ENCODE measurements around the gene PLA2G4E.

DNA sequence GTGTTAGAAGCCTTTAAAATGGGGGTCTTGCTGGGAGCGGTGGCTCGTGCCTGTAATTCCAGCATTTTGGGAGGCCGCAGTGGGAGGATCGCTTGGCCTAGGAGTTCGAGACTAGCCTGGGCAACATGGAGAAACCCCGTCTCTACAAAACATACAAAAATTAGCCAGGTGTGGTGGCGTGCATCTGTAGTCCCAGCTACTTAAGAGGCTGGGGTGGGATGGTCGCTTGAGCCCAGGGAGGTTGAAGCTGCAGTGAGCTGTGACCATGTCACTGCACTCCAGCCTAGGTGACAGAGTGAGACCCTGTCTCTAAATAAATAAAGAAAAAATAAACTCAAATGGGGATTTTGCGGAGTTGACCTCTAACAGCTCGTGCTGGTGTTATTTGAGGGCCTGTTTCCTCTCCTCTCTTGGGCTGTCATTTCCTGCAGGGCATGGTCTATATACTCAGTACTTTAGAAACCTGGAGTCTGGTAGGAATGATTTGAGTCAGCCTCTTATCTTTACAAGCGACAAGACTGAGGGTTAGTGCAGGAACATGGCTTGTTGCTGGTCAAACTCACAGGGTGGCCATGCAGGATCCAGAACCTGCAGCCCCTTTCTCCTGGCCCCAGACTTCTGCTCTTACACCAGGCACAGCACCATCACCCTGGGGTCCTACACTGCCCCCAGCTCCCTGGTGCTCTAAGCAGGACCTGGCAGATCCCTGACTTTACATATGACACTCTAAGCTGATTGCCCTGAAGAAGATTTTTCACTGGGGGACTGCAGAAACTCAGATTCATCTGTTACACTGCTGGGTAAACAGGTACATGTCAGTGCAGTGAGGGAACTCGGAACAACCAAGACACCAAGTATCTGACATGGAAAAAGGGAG is 63.6 kb downstream of the PLA2G4E start:
- TF ChIP-seq, protein P1, sequence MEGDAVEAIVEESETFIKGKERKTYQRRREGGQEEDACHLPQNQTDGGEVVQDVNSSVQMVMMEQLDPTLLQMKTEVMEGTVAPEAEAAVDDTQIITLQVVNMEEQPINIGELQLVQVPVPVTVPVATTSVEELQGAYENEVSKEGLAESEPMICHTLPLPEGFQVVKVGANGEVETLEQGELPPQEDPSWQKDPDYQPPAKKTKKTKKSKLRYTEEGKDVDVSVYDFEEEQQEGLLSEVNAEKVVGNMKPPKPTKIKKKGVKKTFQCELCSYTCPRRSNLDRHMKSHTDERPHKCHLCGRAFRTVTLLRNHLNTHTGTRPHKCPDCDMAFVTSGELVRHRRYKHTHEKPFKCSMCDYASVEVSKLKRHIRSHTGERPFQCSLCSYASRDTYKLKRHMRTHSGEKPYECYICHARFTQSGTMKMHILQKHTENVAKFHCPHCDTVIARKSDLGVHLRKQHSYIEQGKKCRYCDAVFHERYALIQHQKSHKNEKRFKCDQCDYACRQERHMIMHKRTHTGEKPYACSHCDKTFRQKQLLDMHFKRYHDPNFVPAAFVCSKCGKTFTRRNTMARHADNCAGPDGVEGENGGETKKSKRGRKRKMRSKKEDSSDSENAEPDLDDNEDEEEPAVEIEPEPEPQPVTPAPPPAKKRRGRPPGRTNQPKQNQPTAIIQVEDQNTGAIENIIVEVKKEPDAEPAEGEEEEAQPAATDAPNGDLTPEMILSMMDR (IDR thresholded peaks at IDR 0.05), result no peak
- TF ChIP-seq POLR2A (IDR thresholded peaks at IDR 0.05), result no peak

All from esophagus squamous epithelium (tissue), 4 donors.